ENCODE results near the gene CDC73.

DNA sequence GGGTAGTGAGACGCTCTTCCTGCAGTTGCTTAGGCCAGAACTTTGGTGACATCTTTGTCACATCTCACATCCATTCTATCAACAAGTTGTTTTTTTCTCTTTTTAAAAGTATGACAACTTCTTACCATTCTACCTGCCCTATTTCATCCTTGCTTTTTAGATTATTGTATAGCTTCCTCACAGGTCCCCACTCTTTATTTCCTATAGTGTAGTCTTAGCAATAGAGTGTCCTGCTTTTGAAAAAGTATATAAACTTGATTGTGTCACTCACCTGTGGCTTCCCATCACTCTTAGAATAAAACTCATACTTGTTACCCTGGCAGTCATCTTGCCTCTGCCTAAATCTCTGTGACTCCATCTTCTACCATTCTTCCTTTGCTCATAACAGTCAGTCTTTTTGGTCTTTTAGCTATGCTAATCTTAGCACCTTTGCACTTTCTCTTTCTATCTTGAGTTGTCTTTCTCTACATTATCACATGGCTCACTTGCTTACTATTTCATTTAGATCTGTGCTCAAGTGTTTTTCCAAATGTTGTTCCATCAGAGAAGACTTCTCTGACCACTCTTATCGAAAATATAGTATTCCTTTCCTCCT is 9.5 kb downstream of the CDC73 start:
- TF ChIP-seq, protein P1, sequence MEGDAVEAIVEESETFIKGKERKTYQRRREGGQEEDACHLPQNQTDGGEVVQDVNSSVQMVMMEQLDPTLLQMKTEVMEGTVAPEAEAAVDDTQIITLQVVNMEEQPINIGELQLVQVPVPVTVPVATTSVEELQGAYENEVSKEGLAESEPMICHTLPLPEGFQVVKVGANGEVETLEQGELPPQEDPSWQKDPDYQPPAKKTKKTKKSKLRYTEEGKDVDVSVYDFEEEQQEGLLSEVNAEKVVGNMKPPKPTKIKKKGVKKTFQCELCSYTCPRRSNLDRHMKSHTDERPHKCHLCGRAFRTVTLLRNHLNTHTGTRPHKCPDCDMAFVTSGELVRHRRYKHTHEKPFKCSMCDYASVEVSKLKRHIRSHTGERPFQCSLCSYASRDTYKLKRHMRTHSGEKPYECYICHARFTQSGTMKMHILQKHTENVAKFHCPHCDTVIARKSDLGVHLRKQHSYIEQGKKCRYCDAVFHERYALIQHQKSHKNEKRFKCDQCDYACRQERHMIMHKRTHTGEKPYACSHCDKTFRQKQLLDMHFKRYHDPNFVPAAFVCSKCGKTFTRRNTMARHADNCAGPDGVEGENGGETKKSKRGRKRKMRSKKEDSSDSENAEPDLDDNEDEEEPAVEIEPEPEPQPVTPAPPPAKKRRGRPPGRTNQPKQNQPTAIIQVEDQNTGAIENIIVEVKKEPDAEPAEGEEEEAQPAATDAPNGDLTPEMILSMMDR (IDR thresholded peaks at IDR 0.05; ENCODE audit: poor library complexity), result no peak
- TF ChIP-seq EZH2 (IDR thresholded peaks at IDR 0.05; ENCODE audit: borderline replicate concordance), result no peak

Measured in hepatocyte (in vitro differentiated cells).